Measurements from ENCODE around the gene PRAC2. TPM values are rescaled to one million over a fixed set of nuclear protein-coding genes. Genes with fewer than 3 reads are reported as not detected.
A peak's percentile ranks its signal among the peaks of the same experiment; 100 is the strongest.

The PRAC2 gene
- polyA plus RNA-seq, 1 of the 3 experiments (the other 2 are of a cell fraction): not detected

- Histone ChIP-seq H3K9me2 (no peaks in the 10 kb centered on the region), H3K79me2 (ENCODE audit: insufficient read depth) (no peaks in the 10 kb centered on the region), H3K9me3 (no peaks in the 10 kb centered on the region), H2AFZ (ENCODE audit: low read depth) (no peak overlapping the region), H3F3A (replicated peaks; ENCODE audit: insufficient read depth) (no peaks in the 10 kb centered on the region), H3K27me3 (ENCODE audit: insufficient read depth) (peaks cover 100% of the 10 kb centered on the region), H3K9ac (no peak overlapping the region), H3K4me1 (ENCODE audit: control insufficient read depth in 1 of 2, insufficient read depth in 2 of 2, low read depth in 1 of 2, low read length in 1 of 2) (no peaks in the 10 kb centered on the region), H3K27ac (ENCODE audit: low read depth in 2 of 2, low read length in 1 of 2) (no peak overlapping the region), H3K4me3 (ENCODE audit: low read depth in 2 of 2, low read length in 1 of 2) (peak overlapping the region; percentile 21 to 42; a peak in 3 of 4 replicates), H3K4me2 (peak overlapping the region; percentile 59), H3K36me3 (replicated peaks in 1 of 2; ENCODE audit: control insufficient read depth in 1 of 2, insufficient read depth in 2 of 2, low read length in 1 of 2) (no peaks in the 10 kb centered on the region), H4K20me1 (ENCODE audit: insufficient read depth) (no peaks in the 10 kb centered on the region)
- POLR2A ChIA-PET: interaction anchor here (1.1 kb wide), 1 partner anchor 154 kb away, joined by 4 read pairs; no protein-coding TSS in a partner anchor
- TF ChIP-seq FOSL2 (IDR thresholded peaks at IDR 0.05; ENCODE audit: borderline replicate concordance, low read depth): no peak
- TF ChIP-seq FOXM1 (IDR thresholded peaks at IDR 0.05; ENCODE audit: low read depth): no peak
- no peak for TF ChIP-seq CHD2 (IDR thresholded peaks at IDR 0.05; ENCODE audit: low read length, partially characterized antibody)
- TF ChIP-seq GABPA (IDR thresholded peaks at IDR 0.05; ENCODE audit: low read depth): no peak
- TF ChIP-seq GATA2 (CRISPR knock-in tag; IDR thresholded peaks at IDR 0.05): no peak
- no peak for TF ChIP-seq USF2 (IDR thresholded peaks at IDR 0.05; ENCODE audit: borderline replicate concordance, low read depth, low read length)
- no peak for TF ChIP-seq MAX (IDR thresholded peaks at IDR 0.05; ENCODE audit: low read depth)
- no peak for TF ChIP-seq IRF3 (IDR thresholded peaks at IDR 0.05; ENCODE audit: low read depth, low read length)
- TF ChIP-seq NRF1 (IDR thresholded peaks at IDR 0.05; ENCODE audit: low read depth, low read length): no peak
- TF ChIP-seq CTCF (IDR thresholded peaks at IDR 0.05): peak; percentile 97
- TF ChIP-seq NFIC (IDR thresholded peaks at IDR 0.05; ENCODE audit: borderline replicate concordance): no peak
- TF ChIP-seq SMC3 (IDR thresholded peaks at IDR 0.05; ENCODE audit: low read depth, low read length): peak; percentile 82
- TF ChIP-seq RCOR1 (IDR thresholded peaks at IDR 0.05; ENCODE audit: low read length): no peak
- TF ChIP-seq RAD21 (IDR thresholded peaks at IDR 0.05; ENCODE audit: low read length): peak; percentile 82
- TF ChIP-seq ELF1 (IDR thresholded peaks at IDR 0.05): no peak
- no peak for TF ChIP-seq MEF2A (IDR thresholded peaks at IDR 0.05; ENCODE audit: borderline replicate concordance, low read depth)
- no peak for TF ChIP-seq JUND (IDR thresholded peaks at IDR 0.05)
- TF ChIP-seq TCF12 (IDR thresholded peaks at IDR 0.05): no peak
- 16% methylated on average over 27 of the region's 32 CpGs for WGBS (ENCODE audit: low lambda C conversion rate)
- DNase-seq: peak; percentile 83
- CTCF ChIA-PET: interaction anchor here (0.5 to 13.9 kb wide), 91 partner anchors 8 to 551 kb away, joined by 3 to 328 read pairs (median 4); partner anchors contain the start of genes HOXB5 and TTLL6
These were observed 1.4 kb downstream of the PRAC2 start for GRCh38 chr17:48724251-48725003.
